WTC11 (cell line): ENCODE results near the gene ZCCHC24. TPM values are rescaled to one million over a fixed set of nuclear protein-coding genes. Genes with fewer than 3 reads are reported as not detected.
A peak's percentile ranks its signal among the peaks of the same experiment; 100 is the strongest.

Experiments
- ATAC-seq: fragments of 200-7000 bp; cut with Tn5 transposase; 2 replicates; pipeline ENCODE4 v1.10.0; 2021; ENCODE audit warnings: mild to moderate bottlenecking, moderate library complexity
- CTCF ChIA-PET: fragments of 300-600 bp; sonication (Branson Sonifier 250); formaldehyde crosslinking; loops from one replicate; lab custom pipeline; 2021; ENCODE audit warnings: antibody characterized with exemption; lab: Charles Lee
- POLR2A ChIA-PET: fragments of 350-600 bp; sonication (Branson Sonifier 250); formaldehyde crosslinking; loops from one replicate; lab custom pipeline; 2021; ENCODE audit warnings: antibody characterized with exemption; lab: Charles Lee
- DNase-seq: peaks from one replicate; pipeline ENCODE4 v3.0.0; 2021; ENCODE audit warnings: low spot score
- H3K27ac Mint-ChIP-seq: 2 replicates; pipeline ENCODE4 v1.8.0; 2021; ENCODE audit warnings: mixed read lengths
- H3K27me3 Mint-ChIP-seq: 2 replicates; pipeline ENCODE4 v1.8.0; 2021; ENCODE audit warnings: low read depth, mild to moderate bottlenecking, moderate library complexity, mixed read lengths
- H3K36me3 Mint-ChIP-seq: 2 replicates; pipeline ENCODE4 v1.8.0; 2021; ENCODE audit warnings: mixed read lengths
- H3K4me1 Mint-ChIP-seq: 2 replicates; pipeline ENCODE4 v1.8.0; 2022; ENCODE audit warnings: mixed read lengths
- H3K4me3 Mint-ChIP-seq: 2 replicates; pipeline ENCODE4 v1.8.0; 2021; ENCODE audit warnings: mild to moderate bottlenecking, moderate library complexity, mixed read lengths
- H3K9me3 Mint-ChIP-seq: 2 replicates; pipeline ENCODE4 v1.8.0; 2021; ENCODE audit warnings: mixed read lengths
- ELF4 ChIP-seq: sonication (generic); formaldehyde crosslinking; IDR thresholded peaks from 2 replicates; pipeline ENCODE4 v1.8.1; 2022; ENCODE audit warnings: low read depth, mild to moderate bottlenecking, moderate library complexity, missing genetic modification reagents
- EMX1 ChIP-seq: fragments of 250-450 bp; sonication (Bioruptor Pico); IDR thresholded peaks from 2 replicates; pipeline ENCODE4 v1.8.0; 2021; ENCODE audit warnings: mild to moderate bottlenecking
- ETV6 ChIP-seq: sonication (generic); formaldehyde crosslinking; IDR thresholded peaks from 2 replicates; pipeline ENCODE4 v1.8.1; 2022; ENCODE audit warnings: mild to moderate bottlenecking, missing genetic modification reagents
- GTF2I ChIP-seq: fragments of 250-450 bp; sonication (Bioruptor Pico); conservative IDR thresholded peaks from 2 replicates; pipeline ENCODE4 v1.4.0; 2021; ENCODE audit warnings: mild to moderate bottlenecking
- NFE2L1 ChIP-seq: sonication (generic); formaldehyde crosslinking; IDR thresholded peaks from 2 replicates; pipeline ENCODE4 v1.8.1; 2023; ENCODE audit warnings: missing genetic modification reagents
- NFYB ChIP-seq: sonication (generic); formaldehyde crosslinking; conservative IDR thresholded peaks from 2 replicates; pipeline ENCODE4 v1.8.0; 2022; ENCODE audit warnings: low read depth, missing genetic modification reagents
- ZNF423 ChIP-seq: fragments of 250-450 bp; sonication (Bioruptor Pico); IDR thresholded peaks from 2 replicates; pipeline ENCODE4 v2.1.2; 2022; ENCODE audit warnings: mild to moderate bottlenecking, moderate library complexity
- total RNA-seq: library from RNA; stranded (reverse); gene quantifications from 3 replicates; pipeline ENCODE4 v1.2.3, GENCODE V29; 2021
- TF ChIP-seq, protein P1 (sequence below): sonication (generic); formaldehyde crosslinking; IDR thresholded peaks from 2 replicates; pipeline ENCODE4 v1.8.0; 2023; ENCODE audit warnings: mild to moderate bottlenecking, missing genetic modification reagents
- TF ChIP-seq, protein P2 (sequence below): sonication (generic); formaldehyde crosslinking; IDR thresholded peaks from 2 replicates; pipeline ENCODE4 v1.8.1; 2023; ENCODE audit warnings: mild to moderate bottlenecking, missing genetic modification reagents
- TF ChIP-seq, protein P3 (sequence below): sonication (generic); formaldehyde crosslinking; IDR thresholded peaks from 2 replicates; pipeline ENCODE4 v1.8.1; 2022; ENCODE audit warnings: mild to moderate bottlenecking, missing genetic modification reagents, moderate library complexity, borderline replicate concordance
- TF ChIP-seq, protein P4 (sequence below): sonication (generic); formaldehyde crosslinking; IDR thresholded peaks from 2 replicates; pipeline ENCODE4 v1.8.1; 2022; ENCODE audit warnings: missing genetic modification reagents, borderline replicate concordance
- TF ChIP-seq, protein P5 (sequence below): fragments of 250-450 bp; sonication (Bioruptor Pico); IDR thresholded peaks from 2 replicates; pipeline ENCODE4 v2.1.2; 2022; ENCODE audit warnings: mild to moderate bottlenecking, moderate library complexity
- TF ChIP-seq, protein P6 (sequence below): fragments of 250-450 bp; sonication (Bioruptor Pico); IDR thresholded peaks from 2 replicates; pipeline ENCODE4 v1.8.0; 2021; ENCODE audit warnings: mild to moderate bottlenecking
- TF ChIP-seq, protein P7 (sequence below): fragments of 250-450 bp; sonication (Bioruptor Pico); IDR thresholded peaks from 2 replicates; pipeline ENCODE4 v1.9.0; 2021; ENCODE audit warnings: mild to moderate bottlenecking
- TF ChIP-seq, protein P8 (sequence below): fragments of 250-450 bp; sonication (Bioruptor Pico); IDR thresholded peaks from 2 replicates; pipeline ENCODE4 v1.9.0; 2021; ENCODE audit warnings: moderate library complexity, mild to moderate bottlenecking, inconsistent platforms, borderline replicate concordance
- TF ChIP-seq, protein P9 (sequence below): sonication (generic); formaldehyde crosslinking; IDR thresholded peaks from 2 replicates; pipeline ENCODE4 v1.8.1; 2023; ENCODE audit warnings: mild to moderate bottlenecking, moderate library complexity, missing genetic modification reagents

The ZCCHC24 gene
- total RNA-seq, 1 experiment from 2014 or later: 7.7 TPM

DNA sequence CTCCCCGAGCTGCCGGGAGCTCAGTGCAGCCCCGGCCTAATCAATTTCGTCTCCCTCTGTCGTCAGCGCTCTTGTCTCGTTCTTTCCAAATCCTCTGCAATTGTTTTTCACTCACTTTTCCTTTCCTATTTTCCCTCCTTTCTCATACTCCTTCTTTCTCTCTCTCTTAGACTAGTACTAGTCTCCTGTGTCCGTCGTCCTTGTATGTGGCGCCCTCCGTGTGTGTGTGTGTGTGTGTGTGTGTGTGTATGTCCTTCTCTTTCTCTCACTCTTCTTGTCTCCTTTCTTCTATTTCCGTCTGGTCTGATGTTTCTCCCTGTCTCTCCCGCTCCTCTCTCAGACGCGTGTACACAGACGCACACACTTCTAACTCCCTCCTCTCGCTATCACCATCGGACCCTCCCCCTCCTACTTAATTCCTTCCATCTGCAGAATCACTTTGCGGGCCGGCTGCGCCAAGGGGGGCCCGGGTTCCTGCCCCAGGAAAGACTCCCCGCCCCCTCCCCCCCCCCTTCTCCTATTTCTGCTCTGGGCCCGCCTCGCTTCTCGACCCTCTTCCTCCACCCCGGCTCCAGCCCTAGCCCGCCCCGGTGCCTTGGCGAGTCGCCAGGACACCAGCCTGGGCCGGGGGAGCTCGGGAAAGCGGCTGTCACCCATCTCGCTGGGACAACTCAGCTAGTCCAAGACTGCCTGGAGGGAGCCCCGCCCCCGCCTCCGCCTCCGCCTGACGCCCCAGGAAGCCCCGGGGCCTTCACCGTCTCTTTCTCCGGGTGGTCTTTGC, 743 bp upstream of the ZCCHC24 start:
- TF ChIP-seq ETV6 (CRISPR knock-in tag): no peak
- TF ChIP-seq, protein P1, sequence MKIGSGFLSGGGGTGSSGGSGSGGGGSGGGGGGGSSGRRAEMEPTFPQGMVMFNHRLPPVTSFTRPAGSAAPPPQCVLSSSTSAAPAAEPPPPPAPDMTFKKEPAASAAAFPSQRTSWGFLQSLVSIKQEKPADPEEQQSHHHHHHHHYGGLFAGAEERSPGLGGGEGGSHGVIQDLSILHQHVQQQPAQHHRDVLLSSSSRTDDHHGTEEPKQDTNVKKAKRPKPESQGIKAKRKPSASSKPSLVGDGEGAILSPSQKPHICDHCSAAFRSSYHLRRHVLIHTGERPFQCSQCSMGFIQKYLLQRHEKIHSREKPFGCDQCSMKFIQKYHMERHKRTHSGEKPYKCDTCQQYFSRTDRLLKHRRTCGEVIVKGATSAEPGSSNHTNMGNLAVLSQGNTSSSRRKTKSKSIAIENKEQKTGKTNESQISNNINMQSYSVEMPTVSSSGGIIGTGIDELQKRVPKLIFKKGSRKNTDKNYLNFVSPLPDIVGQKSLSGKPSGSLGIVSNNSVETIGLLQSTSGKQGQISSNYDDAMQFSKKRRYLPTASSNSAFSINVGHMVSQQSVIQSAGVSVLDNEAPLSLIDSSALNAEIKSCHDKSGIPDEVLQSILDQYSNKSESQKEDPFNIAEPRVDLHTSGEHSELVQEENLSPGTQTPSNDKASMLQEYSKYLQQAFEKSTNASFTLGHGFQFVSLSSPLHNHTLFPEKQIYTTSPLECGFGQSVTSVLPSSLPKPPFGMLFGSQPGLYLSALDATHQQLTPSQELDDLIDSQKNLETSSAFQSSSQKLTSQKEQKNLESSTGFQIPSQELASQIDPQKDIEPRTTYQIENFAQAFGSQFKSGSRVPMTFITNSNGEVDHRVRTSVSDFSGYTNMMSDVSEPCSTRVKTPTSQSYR (CRISPR knock-in tag): 0 out of 2 replicates have a peak, but pooled peaks have one; percentile 26
- 0 out of 2 replicates have a peak, but pooled peaks have one; percentile 19 for TF ChIP-seq NFE2L1 (CRISPR knock-in tag)
- TF ChIP-seq, protein P2, sequence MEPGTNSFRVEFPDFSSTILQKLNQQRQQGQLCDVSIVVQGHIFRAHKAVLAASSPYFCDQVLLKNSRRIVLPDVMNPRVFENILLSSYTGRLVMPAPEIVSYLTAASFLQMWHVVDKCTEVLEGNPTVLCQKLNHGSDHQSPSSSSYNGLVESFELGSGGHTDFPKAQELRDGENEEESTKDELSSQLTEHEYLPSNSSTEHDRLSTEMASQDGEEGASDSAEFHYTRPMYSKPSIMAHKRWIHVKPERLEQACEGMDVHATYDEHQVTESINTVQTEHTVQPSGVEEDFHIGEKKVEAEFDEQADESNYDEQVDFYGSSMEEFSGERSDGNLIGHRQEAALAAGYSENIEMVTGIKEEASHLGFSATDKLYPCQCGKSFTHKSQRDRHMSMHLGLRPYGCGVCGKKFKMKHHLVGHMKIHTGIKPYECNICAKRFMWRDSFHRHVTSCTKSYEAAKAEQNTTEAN: no peak
- no peak for TF ChIP-seq GTF2I (CRISPR knock-in tag)
- TF ChIP-seq, protein P3, sequence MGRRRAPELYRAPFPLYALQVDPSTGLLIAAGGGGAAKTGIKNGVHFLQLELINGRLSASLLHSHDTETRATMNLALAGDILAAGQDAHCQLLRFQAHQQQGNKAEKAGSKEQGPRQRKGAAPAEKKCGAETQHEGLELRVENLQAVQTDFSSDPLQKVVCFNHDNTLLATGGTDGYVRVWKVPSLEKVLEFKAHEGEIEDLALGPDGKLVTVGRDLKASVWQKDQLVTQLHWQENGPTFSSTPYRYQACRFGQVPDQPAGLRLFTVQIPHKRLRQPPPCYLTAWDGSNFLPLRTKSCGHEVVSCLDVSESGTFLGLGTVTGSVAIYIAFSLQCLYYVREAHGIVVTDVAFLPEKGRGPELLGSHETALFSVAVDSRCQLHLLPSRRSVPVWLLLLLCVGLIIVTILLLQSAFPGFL (CRISPR knock-in tag): no peak
- TF ChIP-seq, protein P4, sequence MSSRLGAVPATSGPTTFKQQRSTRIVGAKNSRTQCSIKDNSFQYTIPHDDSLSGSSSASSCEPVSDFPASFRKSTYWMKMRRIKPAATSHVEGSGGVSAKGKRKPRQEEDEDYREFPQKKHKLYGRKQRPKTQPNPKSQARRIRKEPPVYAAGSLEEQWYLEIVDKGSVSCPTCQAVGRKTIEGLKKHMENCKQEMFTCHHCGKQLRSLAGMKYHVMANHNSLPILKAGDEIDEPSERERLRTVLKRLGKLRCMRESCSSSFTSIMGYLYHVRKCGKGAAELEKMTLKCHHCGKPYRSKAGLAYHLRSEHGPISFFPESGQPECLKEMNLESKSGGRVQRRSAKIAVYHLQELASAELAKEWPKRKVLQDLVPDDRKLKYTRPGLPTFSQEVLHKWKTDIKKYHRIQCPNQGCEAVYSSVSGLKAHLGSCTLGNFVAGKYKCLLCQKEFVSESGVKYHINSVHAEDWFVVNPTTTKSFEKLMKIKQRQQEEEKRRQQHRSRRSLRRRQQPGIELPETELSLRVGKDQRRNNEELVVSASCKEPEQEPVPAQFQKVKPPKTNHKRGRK (CRISPR knock-in tag): peak; percentile 77; the same call in 1 of the 2 replicates
- TF ChIP-seq NFYB (CRISPR knock-in tag): no peak
- ChIA-PET POLR2A (interaction anchor here (0.6 to 1.3 kb wide), 4 partner anchors 8 to 532 kb away, joined by 3 to 8 read pairs (median 4); no protein-coding TSS in a partner anchor), CTCF (interaction anchor here (0.6 to 4.2 kb wide), 11 partner anchors 11 to 992 kb away, joined by 3 to 29 read pairs (median 7); partner anchors contain the start of gene PPIF)
- ATAC-seq: peak; percentile 1
- Mint-ChIP-seq H3K27me3 (peaks cover 44% of the 10 kb centered on the region), H3K9me3 (no peaks in the 10 kb centered on the region), H3K36me3 (no peaks in the 10 kb centered on the region), H3K4me1 (peaks cover 31% of the 10 kb centered on the region), H3K27ac (peak overlapping the region; percentile 98), H3K4me3 (peak overlapping the region; percentile 86)
- peak; percentile 63 for DNase-seq

DNA sequence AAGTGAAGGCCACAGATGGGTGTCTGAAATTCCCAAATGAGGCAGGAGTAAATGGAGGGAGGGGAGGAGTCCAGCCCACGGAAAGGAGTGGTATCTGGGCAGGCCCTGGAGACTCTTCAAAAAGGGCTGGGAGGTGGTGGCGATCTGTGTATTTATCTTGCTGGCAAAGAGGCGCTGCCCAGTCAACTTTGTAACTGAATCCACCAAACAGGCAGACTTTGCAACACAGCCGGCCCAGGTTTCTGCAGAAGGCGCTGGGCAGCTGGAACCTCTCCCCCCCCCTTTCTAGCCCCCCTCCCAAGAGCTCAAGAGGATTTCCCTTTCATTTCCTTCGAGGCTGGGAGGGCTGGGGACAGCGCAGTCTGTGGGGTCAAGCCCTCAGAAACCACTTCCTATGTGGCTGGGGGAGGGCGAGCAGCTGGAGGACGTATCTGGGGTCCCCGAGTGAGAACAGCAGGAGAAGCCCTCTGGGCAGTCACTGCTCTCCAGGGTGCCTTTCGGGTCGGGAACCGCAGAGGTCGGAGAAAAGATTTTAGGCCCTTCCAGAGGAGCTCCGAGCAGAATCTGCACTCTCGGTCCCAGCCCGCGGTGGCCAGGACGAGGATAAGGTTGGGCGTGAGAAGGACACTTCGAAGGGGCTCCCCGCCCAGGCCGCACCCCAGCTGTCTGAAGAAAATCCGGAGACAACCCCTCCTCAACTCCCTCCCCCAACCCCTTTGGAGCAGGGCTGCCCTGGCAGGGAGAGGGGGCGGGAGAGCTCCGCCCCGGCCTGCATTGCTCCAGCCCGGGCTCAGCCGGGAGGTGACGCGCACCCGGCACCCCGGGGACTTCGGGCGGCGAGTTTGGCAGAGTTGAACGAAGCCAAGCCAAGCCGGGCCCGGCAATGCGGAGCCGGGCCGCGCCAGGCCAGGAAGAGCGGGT, 965 bp downstream of the ZCCHC24 start:
- TF ChIP-seq, protein P5, sequence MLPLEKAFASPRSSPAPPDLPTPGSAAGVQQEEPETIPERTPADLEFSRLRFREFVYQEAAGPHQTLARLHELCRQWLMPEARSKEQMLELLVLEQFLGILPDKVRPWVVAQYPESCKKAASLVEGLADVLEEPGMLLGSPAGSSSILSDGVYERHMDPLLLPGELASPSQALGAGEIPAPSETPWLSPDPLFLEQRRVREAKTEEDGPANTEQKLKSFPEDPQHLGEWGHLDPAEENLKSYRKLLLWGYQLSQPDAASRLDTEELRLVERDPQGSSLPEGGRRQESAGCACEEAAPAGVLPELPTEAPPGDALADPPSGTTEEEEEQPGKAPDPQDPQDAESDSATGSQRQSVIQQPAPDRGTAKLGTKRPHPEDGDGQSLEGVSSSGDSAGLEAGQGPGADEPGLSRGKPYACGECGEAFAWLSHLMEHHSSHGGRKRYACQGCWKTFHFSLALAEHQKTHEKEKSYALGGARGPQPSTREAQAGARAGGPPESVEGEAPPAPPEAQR (CRISPR knock-in tag): no peak
- TF ChIP-seq, protein P6, sequence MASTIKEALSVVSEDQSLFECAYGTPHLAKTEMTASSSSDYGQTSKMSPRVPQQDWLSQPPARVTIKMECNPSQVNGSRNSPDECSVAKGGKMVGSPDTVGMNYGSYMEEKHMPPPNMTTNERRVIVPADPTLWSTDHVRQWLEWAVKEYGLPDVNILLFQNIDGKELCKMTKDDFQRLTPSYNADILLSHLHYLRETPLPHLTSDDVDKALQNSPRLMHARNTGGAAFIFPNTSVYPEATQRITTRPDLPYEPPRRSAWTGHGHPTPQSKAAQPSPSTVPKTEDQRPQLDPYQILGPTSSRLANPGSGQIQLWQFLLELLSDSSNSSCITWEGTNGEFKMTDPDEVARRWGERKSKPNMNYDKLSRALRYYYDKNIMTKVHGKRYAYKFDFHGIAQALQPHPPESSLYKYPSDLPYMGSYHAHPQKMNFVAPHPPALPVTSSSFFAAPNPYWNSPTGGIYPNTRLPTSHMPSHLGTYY (CRISPR knock-in tag): no peak
- TF ChIP-seq EMX1 (CRISPR knock-in tag) (no peak), ELF4 (0 out of 2 replicates have a peak, but pooled peaks have one; percentile 29), ZNF423 (CRISPR knock-in tag) (peak; percentile 59), ETV6 (CRISPR knock-in tag) (peak; percentile 44; the same call in 1 of the 2 replicates)
- TF ChIP-seq, protein P7, sequence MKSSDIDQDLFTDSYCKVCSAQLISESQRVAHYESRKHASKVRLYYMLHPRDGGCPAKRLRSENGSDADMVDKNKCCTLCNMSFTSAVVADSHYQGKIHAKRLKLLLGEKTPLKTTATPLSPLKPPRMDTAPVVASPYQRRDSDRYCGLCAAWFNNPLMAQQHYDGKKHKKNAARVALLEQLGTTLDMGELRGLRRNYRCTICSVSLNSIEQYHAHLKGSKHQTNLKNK (CRISPR knock-in tag): no peak
- TF ChIP-seq, protein P8, sequence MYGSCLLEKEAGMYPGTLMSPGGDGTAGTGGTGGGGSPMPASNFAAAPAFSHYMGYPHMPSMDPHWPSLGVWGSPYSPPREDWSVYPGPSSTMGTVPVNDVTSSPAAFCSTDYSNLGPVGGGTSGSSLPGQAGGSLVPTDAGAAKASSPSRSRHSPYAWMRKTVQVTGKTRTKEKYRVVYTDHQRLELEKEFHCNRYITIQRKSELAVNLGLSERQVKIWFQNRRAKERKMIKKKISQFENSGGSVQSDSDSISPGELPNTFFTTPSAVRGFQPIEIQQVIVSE (CRISPR knock-in tag): no peak
- TF ChIP-seq, protein P9, sequence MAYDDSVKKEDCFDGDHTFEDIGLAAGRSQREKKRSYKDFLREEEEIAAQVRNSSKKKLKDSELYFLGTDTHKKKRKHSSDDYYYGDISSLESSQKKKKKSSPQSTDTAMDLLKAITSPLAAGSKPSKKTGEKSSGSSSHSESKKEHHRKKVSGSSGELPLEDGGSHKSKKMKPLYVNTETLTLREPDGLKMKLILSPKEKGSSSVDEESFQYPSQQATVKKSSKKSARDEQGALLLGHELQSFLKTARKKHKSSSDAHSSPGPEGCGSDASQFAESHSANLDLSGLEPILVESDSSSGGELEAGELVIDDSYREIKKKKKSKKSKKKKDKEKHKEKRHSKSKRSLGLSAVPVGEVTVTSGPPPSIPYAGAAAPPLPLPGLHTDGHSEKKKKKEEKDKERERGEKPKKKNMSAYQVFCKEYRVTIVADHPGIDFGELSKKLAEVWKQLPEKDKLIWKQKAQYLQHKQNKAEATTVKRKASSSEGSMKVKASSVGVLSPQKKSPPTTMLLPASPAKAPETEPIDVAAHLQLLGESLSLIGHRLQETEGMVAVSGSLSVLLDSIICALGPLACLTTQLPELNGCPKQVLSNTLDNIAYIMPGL (CRISPR knock-in tag): 0 out of 2 replicates have a peak, but pooled peaks have one; percentile 26
- Mint-ChIP-seq H3K27me3 (peaks cover 44% of the 10 kb centered on the region), H3K27ac (no peak overlapping the region), H3K4me1 (peaks cover 28% of the 10 kb centered on the region), H3K4me3 (peak overlapping the region; percentile 78), H3K36me3 (no peaks in the 10 kb centered on the region), H3K9me3 (no peaks in the 10 kb centered on the region)
- ATAC-seq (peak; percentile 13), DNase-seq (peak; percentile 67)
- POLR2A ChIA-PET: interaction anchor here (0.8 to 1.7 kb wide), 4 partner anchors 9 to 202 kb away, joined by 3 to 5 read pairs (median 4); no protein-coding TSS in a partner anchor
- CTCF ChIA-PET: interaction anchor here (1.0 to 4.2 kb wide), 9 partner anchors 25 to 98 kb away, joined by 3 to 29 read pairs (median 10); partner anchors contain the start of gene PPIF
